ENCODE results near the gene MED25.

MED25 gene

DNA sequence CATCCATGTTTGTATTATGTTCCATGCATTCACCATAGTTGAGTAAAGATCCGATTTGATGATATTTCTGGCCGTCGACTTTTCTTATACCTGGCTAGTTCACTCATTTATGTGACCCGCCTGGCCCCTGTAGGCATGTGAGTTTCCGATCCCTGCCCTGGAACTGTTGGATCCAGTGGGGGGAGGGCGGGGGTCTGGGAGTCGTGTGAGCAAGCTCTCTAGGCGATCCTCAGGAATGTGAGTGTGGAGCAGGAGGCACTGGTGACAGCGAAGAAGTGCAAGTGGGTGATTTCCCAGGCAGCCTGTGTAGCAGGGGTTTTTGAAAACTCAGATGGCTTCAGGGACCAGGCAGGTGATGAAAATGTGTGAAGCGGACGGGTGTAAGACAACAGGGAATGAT, 22.2 kb downstream of the MED25 start:
- Histone ChIP-seq H3K4me2 (ENCODE audit: low read depth, low read length, poor library complexity, severe bottlenecking) (no peak overlapping the region), H3K36me3 (ENCODE audit: insufficient read depth, low read length) (peaks cover 18% of the 10 kb centered on the region; the same call in 1 of the 2 replicates), H3F3A (ENCODE audit: low read depth) (no peaks in the 10 kb centered on the region), H3K27me3 (ENCODE audit: insufficient read depth, low read length, poor library complexity, severe bottlenecking) (no peaks in the 10 kb centered on the region), H3K9ac (ENCODE audit: low read depth, low read length, poor library complexity, severe bottlenecking) (no peak overlapping the region), H3K79me2 (ENCODE audit: insufficient read depth, low read length) (no peaks in the 10 kb centered on the region), H2AFZ (ENCODE audit: low read length) (no peak overlapping the region), H3K4me1 (ENCODE audit: insufficient read depth, low read length, poor library complexity, severe bottlenecking) (no peaks in the 10 kb centered on the region), H3K9me3 (ENCODE audit: insufficient read depth, low read depth, low read length) (no peaks in the 10 kb centered on the region), H4K20me1 (ENCODE audit: insufficient read depth, low read length, poor library complexity, severe bottlenecking) (no peaks in the 10 kb centered on the region), H3K9me2 (replicated peaks; ENCODE audit: low read depth, low read length) (no peaks in the 10 kb centered on the region), H3K4me3 (ENCODE audit: low read length, poor library complexity, severe bottlenecking) (no peak overlapping the region)
- TF ChIP-seq EZH2phosphoT487 (IDR thresholded peaks at IDR 0.05; ENCODE audit: borderline replicate concordance), result no peak
- TF ChIP-seq, protein P1, sequence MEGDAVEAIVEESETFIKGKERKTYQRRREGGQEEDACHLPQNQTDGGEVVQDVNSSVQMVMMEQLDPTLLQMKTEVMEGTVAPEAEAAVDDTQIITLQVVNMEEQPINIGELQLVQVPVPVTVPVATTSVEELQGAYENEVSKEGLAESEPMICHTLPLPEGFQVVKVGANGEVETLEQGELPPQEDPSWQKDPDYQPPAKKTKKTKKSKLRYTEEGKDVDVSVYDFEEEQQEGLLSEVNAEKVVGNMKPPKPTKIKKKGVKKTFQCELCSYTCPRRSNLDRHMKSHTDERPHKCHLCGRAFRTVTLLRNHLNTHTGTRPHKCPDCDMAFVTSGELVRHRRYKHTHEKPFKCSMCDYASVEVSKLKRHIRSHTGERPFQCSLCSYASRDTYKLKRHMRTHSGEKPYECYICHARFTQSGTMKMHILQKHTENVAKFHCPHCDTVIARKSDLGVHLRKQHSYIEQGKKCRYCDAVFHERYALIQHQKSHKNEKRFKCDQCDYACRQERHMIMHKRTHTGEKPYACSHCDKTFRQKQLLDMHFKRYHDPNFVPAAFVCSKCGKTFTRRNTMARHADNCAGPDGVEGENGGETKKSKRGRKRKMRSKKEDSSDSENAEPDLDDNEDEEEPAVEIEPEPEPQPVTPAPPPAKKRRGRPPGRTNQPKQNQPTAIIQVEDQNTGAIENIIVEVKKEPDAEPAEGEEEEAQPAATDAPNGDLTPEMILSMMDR (conservative IDR thresholded peaks at IDR 0.05; ENCODE audit: low read length), result no peak

DNA sequence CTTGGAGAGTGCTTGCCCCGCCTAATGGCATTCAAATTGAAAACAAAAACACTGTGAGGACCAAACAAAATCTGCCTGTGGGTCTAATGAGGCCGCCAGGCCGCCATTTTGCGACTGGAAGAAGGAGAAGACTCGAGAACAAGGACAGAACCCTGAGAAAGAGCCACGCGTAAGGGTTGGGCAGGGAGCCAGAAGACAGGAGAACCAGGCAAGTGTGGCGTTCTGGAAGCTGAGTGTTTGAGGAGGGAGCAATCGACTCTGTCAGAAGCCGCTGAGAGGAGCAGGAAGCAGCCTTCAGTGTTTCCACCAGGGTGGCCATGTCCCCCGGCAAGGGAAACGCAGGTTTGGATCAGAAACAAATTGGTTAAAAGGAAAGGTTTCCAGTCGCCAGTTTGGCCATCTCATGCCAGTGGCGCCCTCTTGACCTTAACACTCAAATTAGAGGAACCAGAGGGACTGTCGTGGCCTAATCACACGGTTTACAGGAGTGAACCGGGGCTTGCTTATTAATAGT, 22.7 kb downstream of the MED25 start:
- Histone ChIP-seq H3K4me3 (ENCODE audit: low read length, poor library complexity, severe bottlenecking) (no peak overlapping the region), H3K4me1 (ENCODE audit: insufficient read depth, low read length, poor library complexity, severe bottlenecking) (no peaks in the 10 kb centered on the region), H3K36me3 (ENCODE audit: insufficient read depth, low read length) (peaks cover 17% of the 10 kb centered on the region; the same call in 1 of the 2 replicates), H3K4me2 (ENCODE audit: low read depth, low read length, poor library complexity, severe bottlenecking) (no peak overlapping the region), H3F3A (ENCODE audit: low read depth) (no peaks in the 10 kb centered on the region), H4K20me1 (ENCODE audit: insufficient read depth, low read length, poor library complexity, severe bottlenecking) (no peaks in the 10 kb centered on the region), H3K79me2 (ENCODE audit: insufficient read depth, low read length) (no peaks in the 10 kb centered on the region), H3K9me2 (replicated peaks; ENCODE audit: low read depth, low read length) (no peaks in the 10 kb centered on the region), H3K9ac (ENCODE audit: low read depth, low read length, poor library complexity, severe bottlenecking) (no peak overlapping the region), H3K9me3 (ENCODE audit: insufficient read depth, low read depth, low read length) (no peaks in the 10 kb centered on the region), H2AFZ (ENCODE audit: low read length) (no peak overlapping the region), H3K27me3 (ENCODE audit: insufficient read depth, low read length, poor library complexity, severe bottlenecking) (no peaks in the 10 kb centered on the region)
- no peak for TF ChIP-seq EZH2phosphoT487 (IDR thresholded peaks at IDR 0.05; ENCODE audit: borderline replicate concordance)
- TF ChIP-seq, protein P1 (conservative IDR thresholded peaks at IDR 0.05; ENCODE audit: low read length), result no peak

DNA sequence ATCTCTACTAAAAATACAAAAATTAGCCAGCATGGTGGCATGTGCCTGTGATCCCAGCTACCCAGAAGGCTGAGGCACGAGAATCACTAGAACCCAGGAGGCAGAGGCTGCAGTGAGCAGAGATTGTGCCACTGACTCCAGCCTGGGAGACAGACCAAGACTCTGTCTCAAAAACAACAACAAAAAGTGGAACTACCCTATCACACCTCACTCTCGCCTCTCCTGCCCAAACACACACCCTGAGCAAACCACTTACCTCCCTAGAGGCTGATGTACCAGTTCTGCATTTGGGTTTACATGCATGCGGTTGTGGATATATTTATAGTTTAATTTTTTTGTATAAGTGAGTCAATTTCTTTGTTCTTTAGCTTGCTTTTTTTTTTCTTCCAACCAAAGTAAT, 25.2 kb downstream of the MED25 start:
- Histone ChIP-seq H4K20me1 (ENCODE audit: insufficient read depth, low read length, poor library complexity, severe bottlenecking) (no peaks in the 10 kb centered on the region), H3K9me3 (ENCODE audit: insufficient read depth, low read depth, low read length) (no peaks in the 10 kb centered on the region), H3K36me3 (ENCODE audit: insufficient read depth, low read length) (peaks cover 9% of the 10 kb centered on the region; the same call in 1 of the 2 replicates), H3K9ac (ENCODE audit: low read depth, low read length, poor library complexity, severe bottlenecking) (no peak overlapping the region), H3K27me3 (ENCODE audit: insufficient read depth, low read length, poor library complexity, severe bottlenecking) (no peaks in the 10 kb centered on the region), H3F3A (ENCODE audit: low read depth) (no peaks in the 10 kb centered on the region), H3K4me2 (ENCODE audit: low read depth, low read length, poor library complexity, severe bottlenecking) (no peak overlapping the region), H2AFZ (ENCODE audit: low read length) (no peak overlapping the region), H3K4me3 (ENCODE audit: low read length, poor library complexity, severe bottlenecking) (no peak overlapping the region), H3K9me2 (replicated peaks; ENCODE audit: low read depth, low read length) (no peaks in the 10 kb centered on the region), H3K79me2 (ENCODE audit: insufficient read depth, low read length) (no peaks in the 10 kb centered on the region), H3K4me1 (ENCODE audit: insufficient read depth, low read length, poor library complexity, severe bottlenecking) (peaks cover 5% of the 10 kb centered on the region)
- TF ChIP-seq, protein P1 (conservative IDR thresholded peaks at IDR 0.05; ENCODE audit: low read length), result no peak
- TF ChIP-seq EZH2phosphoT487 (IDR thresholded peaks at IDR 0.05; ENCODE audit: borderline replicate concordance), result no peak

Measured in Loucy (cell line).